ENCODE results near the gene POU5F2.

The POU5F2 gene

GRCh38 chr5:93741136-93741811 lies at the start of gene POU5F2:
Gene POU5F2 (minus strand): TSS chr5:93741600. CDS start chr5:93741563, 37 bp downstream.
- no peak for DNase-seq

- peak; percentile 67 for DNase-seq
These were observed 49.0 kb upstream of the POU5F2 start for GRCh38 chr5:93790401-93790800.

- DNase-seq, result peak; percentile 86
These were observed 48.0 kb upstream of the POU5F2 start for GRCh38 chr5:93789173-93790067.

GRCh38 chr5:93787598-93787997 lies 46.2 kb upstream of the POU5F2 start:
- DNase-seq, result no peak

- no peak for DNase-seq
These were observed 44.1 kb upstream of the POU5F2 start for GRCh38 chr5:93785475-93785874.

GRCh38 chr5:93782978-93783377 lies 41.6 kb upstream of the POU5F2 start:
- DNase-seq, result peak; percentile 57

- DNase-seq, result no peak
These were observed 36.2 kb upstream of the POU5F2 start for GRCh38 chr5:93777620-93778019.

- no peak for DNase-seq
These were observed 15.0 kb upstream of the POU5F2 start for GRCh38 chr5:93756372-93756771.

GRCh38 chr5:93755716-93756115 lies 14.3 kb upstream of the POU5F2 start:
- DNase-seq, result no peak

- no peak for DNase-seq
These were observed 7.5 kb upstream of the POU5F2 start for GRCh38 chr5:93748875-93749397.

GRCh38 chr5:93746406-93747056 lies 5.1 kb upstream of the POU5F2 start:
- peak; percentile 66 for DNase-seq

- DNase-seq, result peak; percentile 5
These were observed 5.1 kb downstream of the POU5F2 start for GRCh38 chr5:93736284-93736683.

- no peak for DNase-seq
These were observed 6.0 kb downstream of the POU5F2 start for GRCh38 chr5:93735378-93735777.

GRCh38 chr5:93731987-93732386 lies 9.4 kb downstream of the POU5F2 start:
- no peak for DNase-seq

GRCh38 chr5:93726595-93726994 lies 14.8 kb downstream of the POU5F2 start:
- DNase-seq, result no peak

- DNase-seq, result peak; percentile 51
These were observed 16.6 kb downstream of the POU5F2 start for GRCh38 chr5:93724791-93725190.

- DNase-seq, result no peak
These were observed 17.7 kb downstream of the POU5F2 start for GRCh38 chr5:93723681-93724080.

GRCh38 chr5:93723005-93723404 lies 18.4 kb downstream of the POU5F2 start:
- DNase-seq, result peak; percentile 21

GRCh38 chr5:93722588-93722987 lies 18.8 kb downstream of the POU5F2 start:
- no peak for DNase-seq

- no peak for DNase-seq
These were observed 19.9 kb downstream of the POU5F2 start for GRCh38 chr5:93721511-93721910.

GRCh38 chr5:93721071-93721470 lies 20.3 kb downstream of the POU5F2 start:
- DNase-seq, result no peak

GRCh38 chr5:93717162-93717561 lies 24.2 kb downstream of the POU5F2 start:
- no peak for DNase-seq

GRCh38 chr5:93716453-93716852 lies 24.9 kb downstream of the POU5F2 start:
- DNase-seq, result no peak

Data from HCEC 1CT (cell line).